LHCN-M2 (cell line): Measurements from ENCODE around the gene LMNB1. TPM values are rescaled to one million over a fixed set of nuclear protein-coding genes. Genes with fewer than 3 reads are reported as not detected.

Source experiments
- total RNA-seq: library from RNA; depleted of rRNA; stranded (reverse); fragments of >200 nt; gene quantifications from 2 replicates; pipeline ENCODE4 v1.2.3, GENCODE V29; 2014; rRNA removed

The LMNB1 gene
- total RNA-seq, 1 experiment from 2014 or later = 121 TPM

Other genes starting within 250 kb of the LMNB1 start
- gene ALDH7A1, start 181.9 kb upstream of the LMNB1 start, total RNA-seq = 29.2 and 36.3 TPM in 2 replicates
- 78.2 and 101 TPM in 2 replicates for gene PHAX, start 176.2 kb upstream of the LMNB1 start, total RNA-seq